ENCODE data around the gene ANXA2R.

ANXA2R gene

GRCh38 chr5:43010935-43011315 lies 29.2 kb downstream of the ANXA2R start:
- no peak for TF ChIP-seq TOX (CRISPR knock-in tag; IDR thresholded peaks at IDR 0.05; ENCODE audit: borderline replicate concordance)
- TF ChIP-seq PATZ1 (CRISPR knock-in tag; IDR thresholded peaks at IDR 0.05; ENCODE audit: borderline replicate concordance): no peak
- no peak for TF ChIP-seq ZNF565 (CRISPR knock-in tag; conservative IDR thresholded peaks at IDR 0.05; ENCODE audit: low read depth)
- no peak for TF ChIP-seq TCF4 (CRISPR knock-in tag; IDR thresholded peaks at IDR 0.05; ENCODE audit: borderline replicate concordance)
- no peak for TF ChIP-seq CSDC2 (CRISPR knock-in tag; IDR thresholded peaks at IDR 0.05)
- TF ChIP-seq BACH2 (CRISPR knock-in tag; IDR thresholded peaks at IDR 0.05; ENCODE audit: borderline replicate concordance): no peak
- TF ChIP-seq CREB5 (CRISPR knock-in tag; IDR thresholded peaks at IDR 0.05; ENCODE audit: low read depth): no peak
- TF ChIP-seq ISL1 (CRISPR knock-in tag; IDR thresholded peaks at IDR 0.05): no peak
- TF ChIP-seq ZFP3 (CRISPR knock-in tag; IDR thresholded peaks at IDR 0.05): no peak
- no peak for TF ChIP-seq ZNF70 (CRISPR knock-in tag; IDR thresholded peaks at IDR 0.05)
- no peak for TF ChIP-seq POU6F1 (CRISPR knock-in tag; IDR thresholded peaks at IDR 0.05; ENCODE audit: borderline replicate concordance, low read depth)
- TF ChIP-seq PPARA (CRISPR knock-in tag; IDR thresholded peaks at IDR 0.05; ENCODE audit: borderline replicate concordance): no peak
- TF ChIP-seq RARB (CRISPR knock-in tag; IDR thresholded peaks at IDR 0.05): no peak
- no peak for TF ChIP-seq SNAI2 (CRISPR knock-in tag; IDR thresholded peaks at IDR 0.05)
- no peak for TF ChIP-seq ZC3H10 (CRISPR knock-in tag; IDR thresholded peaks at IDR 0.05)
- TF ChIP-seq TSHZ2 (CRISPR knock-in tag; IDR thresholded peaks at IDR 0.05): no peak
- ATAC-seq: no peak

- TF ChIP-seq TSHZ2 (CRISPR knock-in tag; IDR thresholded peaks at IDR 0.05) (0 out of 2 replicates have a peak, but pooled peaks have one; percentile 32), ZNF70 (CRISPR knock-in tag; IDR thresholded peaks at IDR 0.05) (no peak)
- peak; percentile 85 for ATAC-seq
Measured at GRCh38 chr5:43008363-43009153, 31.6 kb downstream of the ANXA2R start.

- ATAC-seq: peak; percentile 78
- no peak for TF ChIP-seq TSHZ2 (CRISPR knock-in tag; IDR thresholded peaks at IDR 0.05)
- TF ChIP-seq RARB (CRISPR knock-in tag; IDR thresholded peaks at IDR 0.05): no peak
- no peak for TF ChIP-seq CSRNP3 (CRISPR knock-in tag; IDR thresholded peaks at IDR 0.05)
- no peak for TF ChIP-seq SNAI2 (CRISPR knock-in tag; IDR thresholded peaks at IDR 0.05)
- no peak for TF ChIP-seq ZFP30 (CRISPR knock-in tag; IDR thresholded peaks at IDR 0.05)
- TF ChIP-seq ESRRG (CRISPR knock-in tag; IDR thresholded peaks at IDR 0.05): no peak
- TF ChIP-seq OSR1 (CRISPR knock-in tag; IDR thresholded peaks at IDR 0.05): no peak
- TF ChIP-seq GLIS3 (CRISPR knock-in tag; IDR thresholded peaks at IDR 0.05): no peak
Measured at GRCh38 chr5:43007911-43008362, 32.2 kb downstream of the ANXA2R start.
